ENCODE results near the gene MN1.
"Not testable (repeated sequence)": the region's sequence is repeated elsewhere in the genome, so short reads cannot be mapped to it uniquely, and the experiment has no call there.

MN1 gene

DNA sequence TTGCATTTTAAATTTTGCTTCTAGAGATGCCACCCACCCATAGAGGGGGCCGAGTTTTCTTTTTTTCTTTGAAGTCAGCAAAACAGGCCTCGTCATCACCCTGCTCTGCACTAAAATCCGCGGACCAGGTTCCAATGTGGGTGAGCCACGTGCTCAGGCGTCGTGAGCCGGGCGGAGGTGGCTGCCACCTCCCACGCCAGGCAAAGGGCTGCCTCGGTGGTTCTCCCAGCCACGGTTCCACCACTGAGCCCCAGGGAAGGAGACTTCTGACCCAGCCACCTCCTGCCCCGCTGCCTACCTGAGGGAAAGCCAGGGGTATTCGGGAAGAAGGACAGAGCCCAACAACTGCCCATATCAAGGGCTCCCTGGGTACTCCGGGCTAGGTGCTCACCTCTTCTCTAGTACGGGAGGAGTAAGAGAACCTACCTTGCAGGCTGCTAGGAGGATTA is 45.3 kb downstream of the MN1 start:
- no peak for DNase-seq

DNA sequence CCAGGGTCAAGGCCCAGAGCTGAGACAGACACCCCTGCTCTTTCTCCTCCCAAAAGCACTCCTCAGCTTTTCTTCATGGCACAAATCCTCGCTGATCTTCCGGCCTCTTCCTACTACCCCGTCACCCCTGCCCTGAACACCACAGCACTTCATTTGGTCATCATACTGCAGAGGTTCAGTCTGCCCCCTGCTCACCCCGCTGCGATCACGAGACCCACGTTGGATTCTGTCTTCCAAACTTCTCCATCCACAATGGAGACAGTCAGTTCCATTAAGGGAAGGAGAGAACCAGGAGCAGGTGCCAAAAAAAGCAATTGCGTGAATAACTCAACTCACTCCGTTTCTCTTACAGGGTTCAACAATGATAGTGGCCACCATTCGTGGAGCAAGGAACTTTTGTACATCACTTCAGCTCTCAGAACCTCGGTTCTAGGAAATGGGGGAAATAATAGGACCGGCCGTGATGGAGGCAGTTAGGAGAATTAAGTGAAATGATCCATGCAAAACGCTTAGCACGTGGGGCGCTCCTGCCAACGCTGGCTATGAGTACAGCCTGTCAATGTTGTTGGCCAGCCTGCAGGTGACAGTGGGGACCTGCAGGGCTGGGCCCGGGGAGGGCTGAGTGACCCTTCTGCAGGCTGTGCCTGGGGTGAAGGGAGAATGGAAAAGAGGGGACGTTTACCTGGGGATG is 45.9 kb downstream of the MN1 start:
- DNase-seq = no peak

DNA sequence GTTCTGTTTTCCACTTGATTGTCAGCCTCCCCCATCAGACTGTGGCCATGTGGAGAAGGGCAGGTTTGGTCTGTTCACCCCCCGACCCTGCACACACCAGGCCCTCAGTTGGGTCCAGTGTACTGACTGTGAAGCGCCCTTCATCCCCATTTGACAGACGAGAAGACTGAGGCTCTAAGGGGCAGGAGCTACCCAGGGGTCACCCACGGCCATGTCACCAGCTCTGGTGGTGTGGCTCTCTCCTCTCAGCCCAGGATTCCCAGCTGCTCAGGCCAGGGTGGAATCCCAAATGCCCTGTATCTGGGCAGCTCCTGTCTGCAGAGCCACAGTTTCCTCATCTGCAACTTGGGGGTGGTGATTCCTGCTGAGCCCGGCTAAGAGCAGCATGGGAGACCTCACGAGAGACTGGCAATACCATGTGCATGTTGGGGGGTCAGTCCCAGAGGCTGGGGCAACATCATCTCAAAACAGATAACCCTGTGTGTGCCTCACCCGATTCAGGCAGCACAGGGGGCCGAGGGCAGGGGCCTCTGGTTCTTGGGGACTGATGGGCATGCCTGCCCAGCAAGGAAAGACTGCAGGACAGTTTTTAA is 46.6 kb downstream of the MN1 start:
- DNase-seq = no peak

DNA sequence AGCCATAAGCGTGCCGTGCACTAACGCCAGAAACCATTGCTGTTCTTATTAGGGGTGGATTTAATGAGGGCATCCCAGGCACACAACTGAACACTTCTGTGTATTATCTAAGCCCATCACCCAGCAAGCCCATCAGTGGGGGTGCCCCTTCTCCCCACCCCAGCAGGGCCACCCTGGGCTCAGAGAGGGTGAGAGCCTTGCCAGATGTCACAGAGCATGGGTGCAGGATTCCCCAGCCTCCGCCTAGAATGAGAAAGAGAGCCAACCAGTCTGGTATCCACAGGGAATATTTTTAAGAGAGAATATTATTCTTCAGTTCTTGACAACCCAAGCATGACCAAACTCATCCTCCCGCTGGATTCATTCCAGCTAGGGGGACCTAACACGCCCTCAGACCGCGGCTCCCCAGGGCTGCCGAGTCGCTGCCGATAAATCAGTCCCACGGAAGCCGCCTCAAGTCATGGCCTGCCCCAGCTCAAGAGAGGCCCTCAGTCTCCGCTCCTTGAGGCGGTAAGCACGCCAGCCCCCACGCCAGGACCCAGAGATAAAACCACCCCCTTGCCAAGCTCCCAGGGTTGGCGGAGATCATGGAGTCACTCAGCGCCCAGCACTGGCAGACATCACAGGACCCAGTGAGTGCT is 47.2 kb downstream of the MN1 start:
- no peak for DNase-seq

DNA sequence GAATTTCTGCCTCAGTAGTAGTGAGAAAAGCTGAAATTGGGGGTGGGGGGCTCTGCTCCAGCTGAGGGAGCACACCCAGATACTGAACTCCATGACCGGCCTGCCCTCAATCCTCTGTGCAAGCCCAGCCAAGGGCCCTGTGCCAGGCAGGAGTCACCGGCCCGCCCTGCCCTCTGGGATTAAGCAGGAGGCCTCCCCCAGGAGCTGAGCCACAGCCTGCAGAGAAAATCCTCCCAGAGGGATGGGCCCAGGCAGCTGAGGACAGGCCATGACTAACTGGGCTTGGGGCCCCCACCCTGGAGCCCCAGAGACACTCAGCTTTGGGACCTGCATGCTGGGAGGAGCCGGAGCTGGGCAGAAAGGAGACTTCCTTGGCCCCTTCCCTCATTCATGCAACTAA is 48.8 kb downstream of the MN1 start:
- no peak for DNase-seq

DNA sequence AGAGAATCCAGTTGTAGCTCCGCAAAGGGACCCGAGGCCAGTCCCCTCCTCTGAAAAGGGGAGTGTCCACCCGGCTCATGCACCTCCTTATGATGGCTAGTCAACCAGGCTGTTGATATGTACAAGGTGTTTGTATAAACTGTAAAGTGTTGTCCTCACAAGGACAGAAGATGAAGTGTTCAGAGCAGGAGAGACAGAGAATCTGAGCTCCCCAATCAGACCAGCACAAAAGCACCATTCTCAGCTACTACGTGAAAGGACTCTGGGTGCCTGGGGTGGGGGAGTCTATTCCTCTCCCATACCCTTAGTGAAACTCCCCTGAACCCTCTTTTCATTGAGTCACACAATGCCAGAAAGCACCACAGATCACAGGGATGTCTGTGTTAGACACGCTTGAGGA is 49.4 kb downstream of the MN1 start:
- no peak for DNase-seq

DNA sequence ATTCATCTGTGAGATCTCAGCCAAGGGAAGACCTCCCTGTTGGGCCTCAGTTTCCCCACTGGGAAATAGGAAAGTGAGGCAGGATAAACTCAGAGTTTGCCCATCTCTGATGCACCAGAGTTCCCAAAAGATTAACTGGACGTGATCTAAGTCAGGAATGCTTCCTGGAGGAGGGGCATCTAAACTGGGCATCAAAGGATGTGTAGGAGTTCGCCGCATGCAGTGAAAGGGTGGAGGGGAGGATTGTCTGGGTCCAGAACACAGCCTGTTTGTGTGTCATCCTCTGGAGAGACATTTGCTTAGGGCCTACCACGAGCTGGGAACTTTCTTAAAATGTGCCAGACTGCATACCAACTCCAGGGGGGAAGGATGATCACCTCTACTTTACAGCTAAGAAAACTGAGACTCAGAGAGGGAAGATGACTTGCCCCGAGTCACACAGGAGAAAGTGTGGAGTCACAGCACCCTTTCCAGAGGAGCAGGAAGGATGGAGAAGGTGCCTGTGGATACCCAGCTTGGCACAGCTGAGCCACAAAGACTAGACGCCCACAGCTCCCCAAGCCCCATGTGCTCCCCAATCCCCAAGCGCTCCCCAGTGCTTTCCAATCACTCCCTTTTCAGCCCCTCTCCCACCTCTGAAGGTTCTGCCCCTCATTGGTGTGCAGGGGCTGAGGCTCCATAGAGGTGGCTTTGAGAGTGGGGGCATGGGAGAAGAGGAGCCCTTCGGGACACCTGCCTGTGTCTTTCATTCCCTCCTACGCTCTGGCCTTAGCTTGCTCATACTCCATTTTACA is 50.1 kb downstream of the MN1 start:
- no peak for DNase-seq

DNA sequence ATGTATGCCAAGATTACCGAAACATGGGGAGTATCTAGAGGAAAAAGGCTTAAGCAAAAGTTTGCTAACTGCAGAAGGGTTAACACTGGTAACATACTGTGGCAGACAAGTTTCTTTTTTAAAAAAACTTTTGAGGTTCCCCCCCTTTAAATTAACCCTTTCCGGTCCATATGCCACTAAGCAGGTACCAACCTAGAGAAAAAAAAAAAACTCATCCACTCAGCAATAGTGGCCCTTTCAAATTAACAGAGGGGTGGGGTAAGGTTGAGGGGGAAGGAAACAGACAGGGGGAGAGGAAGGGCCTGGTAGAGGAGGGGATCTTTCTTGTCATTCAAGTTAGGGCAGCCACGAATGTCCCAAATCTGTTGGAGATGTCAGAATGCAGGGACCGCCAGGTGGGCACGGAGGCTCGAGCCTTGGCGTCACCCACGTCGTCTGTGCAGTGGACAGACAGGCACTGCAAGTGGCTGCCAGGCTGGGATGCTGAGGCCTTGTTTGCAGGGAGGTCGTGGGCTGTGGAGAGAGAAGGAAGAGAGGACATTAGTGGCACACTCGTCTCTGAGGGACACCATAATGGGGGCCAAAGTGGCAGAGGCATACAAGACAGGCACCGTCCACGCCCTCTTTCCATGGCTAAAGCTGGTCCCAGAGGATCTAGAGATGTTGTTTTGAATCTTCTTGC is 50.8 kb downstream of the MN1 start:
- DNase-seq = no peak

DNA sequence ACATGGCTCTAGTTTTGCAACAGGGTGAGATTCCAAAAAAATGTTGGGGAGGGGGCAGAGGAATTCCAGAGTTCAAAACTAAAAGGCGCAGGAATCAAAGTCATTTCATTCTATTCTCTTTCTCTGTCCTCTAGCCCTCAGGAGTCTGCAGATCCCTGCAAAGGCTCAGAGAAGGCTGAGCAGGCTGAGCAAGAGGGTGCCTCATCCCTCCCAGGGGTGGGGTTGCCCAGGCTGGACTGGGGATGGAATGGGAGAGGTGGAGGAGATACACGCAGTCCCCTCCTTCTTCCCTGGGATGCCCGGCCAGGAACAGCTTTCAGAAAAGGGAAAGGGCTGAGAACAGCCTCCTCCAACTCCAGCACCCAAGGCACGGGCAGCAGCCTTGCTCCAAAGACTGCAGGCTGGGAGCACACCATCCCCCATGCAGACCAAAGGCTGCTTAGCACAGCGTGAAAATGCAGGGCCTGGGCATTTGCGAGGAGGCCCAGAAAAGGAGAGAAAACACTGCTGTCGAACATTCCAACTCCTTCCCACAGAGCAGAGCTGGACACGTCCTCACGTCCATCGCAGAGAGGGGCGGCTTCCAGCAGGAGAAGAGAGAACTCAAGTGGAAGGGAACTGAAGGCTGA is 51.8 kb downstream of the MN1 start:
- DNase-seq = no peak

DNA sequence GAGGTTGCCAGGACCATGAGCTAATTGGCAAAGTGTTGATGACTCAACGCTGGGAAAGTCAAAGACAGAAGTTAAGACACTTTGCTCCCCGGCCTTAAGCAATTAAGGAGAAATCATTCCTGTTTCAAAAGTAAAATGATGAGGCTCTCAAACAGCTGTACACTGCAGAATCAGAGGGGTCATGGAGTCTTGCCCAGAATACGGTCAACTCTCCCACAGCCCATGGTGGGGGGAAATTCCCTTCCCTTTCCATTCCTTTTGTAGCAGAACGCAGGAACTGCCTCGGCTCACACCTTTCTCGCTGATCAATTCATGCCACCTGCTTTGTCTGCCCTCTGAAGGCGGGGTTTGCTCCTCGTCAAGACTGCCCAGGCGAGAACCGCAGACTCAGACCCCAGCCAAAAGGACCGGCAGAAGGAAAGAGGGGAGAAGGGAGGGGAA is 52.8 kb downstream of the MN1 start:
- DNase-seq = no peak

DNA sequence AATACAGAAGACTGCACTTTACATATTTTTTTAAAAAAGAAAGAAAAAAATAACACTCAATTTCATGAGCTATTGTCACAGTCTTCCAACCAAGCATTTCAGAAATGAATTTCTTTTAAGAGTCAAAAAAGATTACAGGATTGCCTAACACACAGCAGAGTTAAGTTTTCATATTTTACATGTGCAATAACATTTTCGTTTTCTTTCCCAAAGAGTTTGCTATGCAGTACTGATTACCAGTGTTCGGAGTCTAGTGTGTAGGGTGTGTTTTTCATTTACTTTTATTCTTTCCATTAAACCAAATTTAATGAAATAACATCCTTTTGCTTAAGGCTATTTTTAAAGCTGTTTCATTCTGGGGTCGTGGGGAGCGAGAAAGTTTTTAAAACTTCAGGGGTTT is 53.2 kb downstream of the MN1 start:
- no peak for DNase-seq

DNA sequence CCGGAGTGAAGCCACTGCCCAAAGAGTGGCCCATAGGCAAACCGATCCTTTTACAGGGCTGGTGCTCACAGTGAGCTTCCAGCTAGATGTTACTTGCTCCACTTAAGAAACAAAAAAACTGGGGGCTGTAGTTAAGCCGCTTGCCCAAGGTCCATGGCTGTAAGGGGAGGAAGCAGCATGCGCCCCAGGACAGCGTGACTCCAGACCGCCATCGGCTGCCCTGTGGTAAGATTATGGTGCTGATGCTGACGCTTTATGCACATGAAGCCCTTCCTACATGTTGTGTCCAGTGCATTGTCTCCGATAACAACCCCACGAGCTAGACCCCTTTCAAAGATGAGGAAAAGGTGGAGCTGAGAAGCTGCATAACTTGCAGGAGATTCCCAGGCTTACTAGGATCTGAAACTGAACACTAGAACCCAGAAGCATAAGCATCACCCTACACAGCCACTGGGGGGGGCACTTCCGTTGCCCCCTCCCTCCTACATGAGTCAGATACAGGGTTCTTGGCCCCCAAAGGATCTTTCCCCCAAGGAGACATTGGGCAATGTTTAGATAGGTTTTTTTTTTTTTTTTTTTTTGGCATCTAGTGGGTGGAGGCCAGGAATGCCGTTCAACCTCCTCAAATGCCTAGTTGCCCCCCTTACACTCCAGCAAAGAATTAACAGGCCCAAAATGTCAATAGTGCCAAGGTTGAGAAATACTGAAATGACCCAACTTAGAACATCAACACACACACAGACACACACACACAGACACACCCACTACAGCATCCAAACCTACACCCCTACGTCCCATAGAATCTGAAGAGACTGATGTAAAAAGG is 53.9 kb downstream of the MN1 start:
- DNase-seq = no peak

DNA sequence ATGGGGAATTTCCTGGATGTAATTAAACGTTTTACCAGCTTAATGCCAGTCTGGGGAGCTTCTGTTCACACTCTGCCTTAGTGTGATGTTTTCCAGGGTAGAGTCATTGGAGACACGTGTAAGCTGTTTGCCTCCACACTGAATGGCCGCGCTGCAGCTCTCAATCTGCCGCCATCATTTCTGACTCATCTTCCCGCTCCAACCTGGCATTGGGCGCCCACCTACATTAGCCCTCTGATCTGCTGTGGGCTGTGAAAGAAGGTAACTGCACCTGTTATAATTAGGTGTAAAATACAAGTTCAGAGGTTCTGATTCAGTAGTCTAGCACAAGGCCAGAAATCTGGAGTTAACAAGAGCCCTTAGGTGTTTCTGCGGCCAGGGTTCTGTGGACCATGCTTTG is 54.6 kb downstream of the MN1 start:
- DNase-seq = no peak

DNA sequence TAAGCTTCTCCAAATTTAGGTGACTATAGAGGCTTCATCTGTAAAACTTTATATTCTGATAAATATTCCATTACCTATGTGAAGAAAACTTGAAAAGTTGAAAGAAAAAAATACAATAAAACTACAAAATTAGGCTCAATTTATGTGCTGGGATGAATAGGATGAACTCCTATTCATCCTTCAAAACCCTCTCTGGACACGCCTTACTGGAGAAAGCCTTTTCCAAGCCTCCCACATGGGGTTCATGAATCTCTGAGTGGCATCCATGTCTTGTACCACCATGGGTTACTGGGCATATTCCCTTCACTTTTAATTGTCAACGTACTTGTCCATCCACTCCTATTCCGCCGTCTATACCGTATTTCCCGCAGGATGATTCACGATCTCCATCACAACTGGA is 55.7 kb downstream of the MN1 start:
- DNase-seq = no peak

DNA sequence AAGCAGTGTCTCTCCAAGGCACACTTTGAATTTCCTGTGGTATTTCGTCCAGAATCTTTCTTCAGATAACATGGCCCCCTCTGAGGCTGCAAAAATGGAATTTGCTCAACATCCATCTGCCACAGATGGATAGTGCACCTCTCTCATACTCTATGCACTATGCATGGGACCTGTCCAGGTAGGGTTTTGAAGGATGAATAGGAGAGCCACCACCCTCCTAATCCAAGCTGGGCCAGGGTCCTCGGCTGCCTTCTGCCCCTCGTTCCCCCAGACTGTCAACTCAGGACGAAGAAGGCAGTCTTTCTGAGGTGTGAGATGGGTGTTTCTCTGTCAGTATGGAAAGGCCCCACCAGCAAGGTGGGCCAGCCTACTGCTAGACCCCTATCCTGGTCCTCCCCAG is 56.4 kb downstream of the MN1 start:
- no peak for DNase-seq

DNA sequence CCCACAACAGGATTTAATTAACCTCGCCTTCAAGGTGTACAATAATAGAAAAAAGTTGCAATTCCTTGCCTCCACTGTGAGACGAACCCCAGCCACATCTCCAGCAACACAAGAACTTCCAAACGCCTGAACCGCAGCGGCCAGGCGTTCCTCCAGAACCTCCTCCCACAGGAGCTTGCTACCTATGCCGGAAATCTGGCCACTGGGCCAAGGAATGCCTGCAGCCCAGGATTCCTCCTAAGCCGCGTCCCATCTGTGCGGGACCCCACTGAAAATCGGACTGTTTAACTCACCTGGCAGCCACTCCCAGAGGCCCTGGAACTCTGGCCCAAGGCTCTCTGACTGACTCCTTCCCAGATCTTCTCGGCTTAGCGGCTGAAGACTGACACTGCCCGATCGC is 57.5 kb downstream of the MN1 start:
- not testable (repeated sequence) for DNase-seq

DNA sequence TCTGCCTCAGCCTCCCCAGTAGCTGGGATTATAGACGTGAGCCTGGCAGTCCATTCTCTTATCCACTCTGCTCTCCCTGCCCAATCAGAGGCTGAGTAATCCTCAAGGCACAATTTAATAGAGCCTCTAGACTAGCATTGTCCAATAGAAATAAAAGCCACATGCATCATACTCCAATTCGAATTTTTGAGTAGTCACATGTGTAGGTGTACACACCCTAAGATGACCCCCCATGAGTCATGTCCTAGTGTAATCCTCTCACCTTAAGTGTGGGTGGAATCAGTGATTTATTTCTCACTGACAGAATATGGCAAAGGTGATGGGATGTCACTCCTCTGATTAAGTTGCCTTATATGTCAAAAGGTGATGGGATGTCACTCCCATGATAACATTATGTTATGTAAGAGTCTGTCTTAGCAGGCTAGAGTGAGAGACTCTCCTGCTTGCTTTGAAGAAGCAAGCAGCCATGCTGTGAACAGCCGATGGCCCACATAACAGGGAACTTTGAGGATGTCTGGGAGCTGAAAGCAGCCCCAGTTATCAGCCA is 61.3 kb downstream of the MN1 start:
- DNase-seq = no peak

DNA sequence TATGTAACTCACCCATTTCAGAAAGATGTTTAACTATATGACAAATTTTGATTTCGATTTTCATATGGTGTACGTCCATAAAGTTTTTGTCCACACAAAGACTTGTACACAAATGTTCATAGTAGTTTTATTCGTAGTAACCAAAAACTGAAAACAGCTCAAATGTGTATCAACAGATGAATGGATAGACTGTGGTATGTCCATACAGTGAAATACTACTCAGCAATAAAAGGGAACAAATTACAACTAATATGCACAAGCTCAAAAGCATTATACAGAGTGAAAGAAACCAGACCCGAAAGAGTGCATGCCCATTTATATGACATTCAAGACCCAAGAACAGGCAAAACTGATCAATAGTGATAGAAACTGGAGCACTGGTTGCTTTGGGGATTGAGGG is 64.0 kb downstream of the MN1 start:
- no peak for DNase-seq

DNA sequence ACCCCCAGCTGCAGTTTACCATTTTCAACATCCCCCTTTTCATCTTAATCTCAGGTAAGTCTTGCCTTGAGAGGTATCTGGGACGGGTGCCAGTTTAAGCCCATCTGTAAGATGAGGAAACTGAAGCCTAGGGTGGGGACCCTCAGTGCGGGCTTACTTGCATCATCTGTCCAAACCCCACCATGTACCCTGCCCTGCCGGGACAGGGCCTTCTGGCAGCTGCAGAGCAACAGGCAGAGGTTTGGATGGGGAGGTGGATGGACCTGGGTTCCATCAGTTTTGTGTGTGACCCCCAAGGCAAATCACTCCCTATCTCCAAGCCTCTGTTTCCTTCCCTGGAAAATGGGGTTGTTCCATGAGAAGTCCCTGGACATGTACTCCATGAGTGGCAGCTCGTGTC is 67.5 kb downstream of the MN1 start:
- no peak for DNase-seq

DNA sequence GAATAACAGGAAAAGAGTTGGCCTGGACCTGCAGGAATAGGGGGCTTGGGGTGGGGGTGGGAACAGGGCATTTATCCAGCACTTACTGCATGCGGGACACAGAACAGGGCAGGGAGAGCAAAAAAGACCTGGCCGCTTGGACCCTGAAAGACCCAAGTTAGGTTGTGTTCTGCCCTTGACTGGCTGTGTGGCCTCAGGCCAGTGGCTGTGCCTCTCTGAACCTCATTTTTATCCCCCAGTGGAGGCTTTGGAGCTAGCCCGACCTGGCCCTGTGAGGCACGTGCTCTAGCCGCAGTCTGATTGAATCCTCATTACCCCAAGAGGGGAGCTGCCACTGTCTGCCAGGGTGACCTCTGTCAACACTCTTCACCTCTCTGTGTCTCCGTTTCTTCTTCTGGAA is 68.7 kb downstream of the MN1 start:
- no peak for DNase-seq

DNA sequence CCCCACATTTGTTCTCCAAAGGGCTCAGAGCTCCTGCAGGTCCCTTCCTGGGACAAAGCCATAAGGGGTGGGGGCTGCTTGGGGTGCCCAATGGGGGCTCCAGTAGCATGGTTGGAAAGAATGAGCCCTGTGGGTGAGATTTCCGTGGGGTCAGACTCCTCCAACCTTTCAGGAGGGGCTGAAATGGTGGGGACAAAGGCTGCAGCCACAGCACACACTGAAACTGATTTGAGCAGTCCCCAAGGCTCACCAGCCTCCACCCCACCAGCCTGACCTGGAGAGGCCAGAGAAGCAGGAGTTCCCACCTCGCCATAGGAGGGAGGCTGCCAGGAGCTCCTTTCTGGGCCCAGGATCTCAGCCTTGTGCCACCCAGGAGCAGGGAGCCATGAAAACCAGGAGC is 69.2 kb downstream of the MN1 start:
- no peak for DNase-seq

All from activated CD8-positive, alpha-beta memory T cell treated with anti-CD3 and anti-CD28 coated beads for 24 hours (primary cell).